ENCODE data around the gene KCNIP1.

DNA sequence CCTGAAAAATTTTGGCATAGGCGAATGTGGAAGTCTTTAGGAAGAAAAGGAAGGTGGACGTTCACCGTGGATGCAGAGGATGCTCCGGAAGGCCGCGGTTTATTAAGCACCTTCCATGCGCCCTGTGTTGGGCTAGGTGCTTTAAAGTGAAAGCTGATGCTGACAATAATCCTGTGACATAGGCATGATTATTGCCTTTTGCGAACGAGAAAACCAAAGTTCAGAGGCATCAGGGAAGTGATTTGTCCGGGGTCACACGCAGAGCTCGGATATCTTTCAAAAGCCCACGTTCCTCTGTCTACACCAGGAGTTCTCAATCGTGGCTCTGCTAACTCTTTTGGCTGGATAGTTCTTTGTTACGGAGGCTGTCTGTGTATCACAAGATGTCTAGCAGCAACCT is 267.7 kb downstream of the KCNIP1 start:
- no peak for TF ChIP-seq GATA2 (IDR thresholded peaks at IDR 0.05; ENCODE audit: low read depth, low read length)
- TF ChIP-seq GATA3 (IDR thresholded peaks at IDR 0.05; ENCODE audit: low read depth, low read length), result no peak

Data from SH-SY5Y (cell line).